H54 (cell line): ENCODE data around the gene PGAM5.

Experiments
- DNase-seq: peaks from one replicate; pipeline ENCODE4 v3.0.0; 2011; ENCODE audit warnings: low spot score, mixed read lengths; ENCODE audit not compliant: insufficient read length
- FAIRE-seq: peaks from 3 replicates; lab custom pipeline; 2011; peaks lifted over from hg19 to GRCh38; lab: Jason Lieb, UNC
- POLR2A ChIP-seq: IDR thresholded peaks from 2 replicates; pipeline ENCODE4 v1.6.1; 2011; ENCODE audit warnings: low read depth, mild to moderate bottlenecking, low read length

PGAM5 gene

GRCh38 chr12:132719141-132719953 lies 8.7 kb downstream of the PGAM5 start:
- no peak for FAIRE-seq
- no peak for DNase-seq
- TF ChIP-seq POLR2A: no peak

- no peak for TF ChIP-seq POLR2A
- DNase-seq: no peak
- no peak for FAIRE-seq
These were observed 9.3 kb downstream of the PGAM5 start for GRCh38 chr12:132719954-132720324.

GRCh38 chr12:132720606-132721345 lies 10.1 kb downstream of the PGAM5 start:
- TF ChIP-seq POLR2A: no peak
- no peak for FAIRE-seq
- DNase-seq: no peak

GRCh38 chr12:132723015-132723763 lies 12.5 kb downstream of the PGAM5 start:
- no peak for TF ChIP-seq POLR2A
- FAIRE-seq (no peak), DNase-seq (no peak)

GRCh38 chr12:132723764-132724140 lies 13.1 kb downstream of the PGAM5 start:
- TF ChIP-seq POLR2A: no peak
- FAIRE-seq: no peak
- DNase-seq: no peak

- no peak for TF ChIP-seq POLR2A
- FAIRE-seq (no peak), DNase-seq (no peak)
These were observed 14.0 kb downstream of the PGAM5 start for GRCh38 chr12:132724506-132725241.

- no peak for TF ChIP-seq POLR2A
- DNase-seq (no peak), FAIRE-seq (no peak)
These were observed 15.7 kb downstream of the PGAM5 start for GRCh38 chr12:132726386-132726785.

GRCh38 chr12:132727091-132727794 lies 16.6 kb downstream of the PGAM5 start:
- FAIRE-seq: no peak
- TF ChIP-seq POLR2A: no peak
- no peak for DNase-seq

- no peak for DNase-seq
- no peak for FAIRE-seq
- TF ChIP-seq POLR2A: no peak
These were observed 17.9 kb downstream of the PGAM5 start for GRCh38 chr12:132728502-132728901.

- no peak for TF ChIP-seq POLR2A
- no peak for FAIRE-seq
- no peak for DNase-seq
These were observed 19.1 kb downstream of the PGAM5 start for GRCh38 chr12:132729541-132730320.

- FAIRE-seq (no peak), DNase-seq (no peak)
- no peak for TF ChIP-seq POLR2A
These were observed 19.7 kb downstream of the PGAM5 start for GRCh38 chr12:132730353-132730752.

GRCh38 chr12:132731574-132731973 lies 20.9 kb downstream of the PGAM5 start:
- FAIRE-seq (no peak), DNase-seq (no peak)
- TF ChIP-seq POLR2A: no peak
